AG09309 (cell line): ENCODE measurements around the gene BOLL.

Experiments used
- DNase-seq: peaks from one replicate; pipeline ENCODE4 v3.0.0-alpha.2; 2010; ENCODE audit warnings: low read depth
- H3K4me3 ChIP-seq: 2 replicates; pipeline ENCODE4 v1.5.1; 2011; ENCODE audit warnings: mild to moderate bottlenecking, low read depth, low read length, moderate library complexity; ENCODE audit not compliant: control insufficient read depth
- TF ChIP-seq, protein P1 (sequence below): IDR thresholded peaks from 2 replicates; pipeline ENCODE4 v1.5.1; 2011; ENCODE audit warnings: mild to moderate bottlenecking, low read depth, low read length, inconsistent platforms; ENCODE audit not compliant: insufficient read depth, control insufficient read depth; ENCODE audit errors: missing control alignments

Gene BOLL

DNA sequence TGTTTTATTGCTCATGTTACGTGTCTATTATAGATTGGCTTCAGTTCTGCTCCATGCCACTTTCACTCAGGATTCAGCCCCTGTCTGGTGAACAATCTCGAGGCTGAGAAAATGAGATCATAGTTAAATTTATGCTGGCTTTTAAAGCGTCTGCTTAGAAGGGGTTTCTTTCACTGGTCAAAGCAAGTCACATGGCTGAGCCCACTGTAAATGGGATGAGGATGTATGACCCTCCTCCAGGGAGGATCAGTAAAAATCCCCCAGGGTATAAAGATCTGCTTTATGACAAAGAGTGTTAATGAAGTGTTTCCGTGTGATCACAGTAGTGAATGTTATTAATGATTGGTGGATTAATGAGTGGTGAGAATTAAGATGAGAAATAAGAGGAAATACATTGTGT, 13.1 kb upstream of the BOLL start:
- H3K4me3 ChIP-seq: no peak overlapping the region
- DNase-seq: no peak
- TF ChIP-seq, protein P1, sequence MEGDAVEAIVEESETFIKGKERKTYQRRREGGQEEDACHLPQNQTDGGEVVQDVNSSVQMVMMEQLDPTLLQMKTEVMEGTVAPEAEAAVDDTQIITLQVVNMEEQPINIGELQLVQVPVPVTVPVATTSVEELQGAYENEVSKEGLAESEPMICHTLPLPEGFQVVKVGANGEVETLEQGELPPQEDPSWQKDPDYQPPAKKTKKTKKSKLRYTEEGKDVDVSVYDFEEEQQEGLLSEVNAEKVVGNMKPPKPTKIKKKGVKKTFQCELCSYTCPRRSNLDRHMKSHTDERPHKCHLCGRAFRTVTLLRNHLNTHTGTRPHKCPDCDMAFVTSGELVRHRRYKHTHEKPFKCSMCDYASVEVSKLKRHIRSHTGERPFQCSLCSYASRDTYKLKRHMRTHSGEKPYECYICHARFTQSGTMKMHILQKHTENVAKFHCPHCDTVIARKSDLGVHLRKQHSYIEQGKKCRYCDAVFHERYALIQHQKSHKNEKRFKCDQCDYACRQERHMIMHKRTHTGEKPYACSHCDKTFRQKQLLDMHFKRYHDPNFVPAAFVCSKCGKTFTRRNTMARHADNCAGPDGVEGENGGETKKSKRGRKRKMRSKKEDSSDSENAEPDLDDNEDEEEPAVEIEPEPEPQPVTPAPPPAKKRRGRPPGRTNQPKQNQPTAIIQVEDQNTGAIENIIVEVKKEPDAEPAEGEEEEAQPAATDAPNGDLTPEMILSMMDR: no peak

DNA sequence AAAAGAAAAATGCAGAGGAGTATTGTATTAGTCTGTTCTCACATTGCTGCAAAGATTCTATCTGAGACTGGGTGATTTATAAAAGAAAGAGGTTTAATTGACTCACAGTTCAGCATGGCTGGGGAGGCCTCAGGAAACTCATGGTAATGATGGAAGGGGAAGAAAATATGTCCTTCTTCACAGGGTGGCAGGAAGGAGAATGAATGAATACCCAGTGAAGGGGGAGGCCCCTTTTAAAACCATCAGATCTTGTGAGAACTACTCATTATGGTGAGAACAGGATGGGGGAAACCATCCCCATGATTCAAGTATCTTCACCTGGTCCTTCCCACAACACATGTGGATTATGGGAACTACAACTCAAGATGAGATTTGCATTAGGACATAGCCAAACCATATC, 10.2 kb upstream of the BOLL start:
- DNase-seq: no peak
- H3K4me3 ChIP-seq: no peak overlapping the region
- TF ChIP-seq, protein P1: no peak

DNA sequence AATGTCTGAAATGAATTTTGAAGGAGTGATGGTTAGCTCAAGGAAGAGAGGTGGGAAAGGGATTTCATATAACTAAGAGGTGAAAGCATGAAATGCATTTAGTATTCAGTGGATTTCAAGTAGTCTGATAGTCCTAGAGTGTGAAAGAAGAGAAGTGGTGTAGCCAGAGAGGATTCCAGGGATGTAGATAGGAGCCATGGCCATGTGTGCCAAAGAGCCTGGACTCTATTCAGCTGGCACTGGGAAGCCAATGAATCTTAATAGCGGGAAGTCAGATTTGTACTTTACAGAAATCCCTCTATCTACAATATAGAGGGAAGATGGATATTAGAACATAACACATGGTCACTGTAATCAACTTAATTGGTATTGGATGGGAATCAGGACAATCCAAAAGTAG, 8.3 kb upstream of the BOLL start:
- no peak for DNase-seq
- TF ChIP-seq, protein P1: no peak
- H3K4me3 ChIP-seq: no peak overlapping the region

DNA sequence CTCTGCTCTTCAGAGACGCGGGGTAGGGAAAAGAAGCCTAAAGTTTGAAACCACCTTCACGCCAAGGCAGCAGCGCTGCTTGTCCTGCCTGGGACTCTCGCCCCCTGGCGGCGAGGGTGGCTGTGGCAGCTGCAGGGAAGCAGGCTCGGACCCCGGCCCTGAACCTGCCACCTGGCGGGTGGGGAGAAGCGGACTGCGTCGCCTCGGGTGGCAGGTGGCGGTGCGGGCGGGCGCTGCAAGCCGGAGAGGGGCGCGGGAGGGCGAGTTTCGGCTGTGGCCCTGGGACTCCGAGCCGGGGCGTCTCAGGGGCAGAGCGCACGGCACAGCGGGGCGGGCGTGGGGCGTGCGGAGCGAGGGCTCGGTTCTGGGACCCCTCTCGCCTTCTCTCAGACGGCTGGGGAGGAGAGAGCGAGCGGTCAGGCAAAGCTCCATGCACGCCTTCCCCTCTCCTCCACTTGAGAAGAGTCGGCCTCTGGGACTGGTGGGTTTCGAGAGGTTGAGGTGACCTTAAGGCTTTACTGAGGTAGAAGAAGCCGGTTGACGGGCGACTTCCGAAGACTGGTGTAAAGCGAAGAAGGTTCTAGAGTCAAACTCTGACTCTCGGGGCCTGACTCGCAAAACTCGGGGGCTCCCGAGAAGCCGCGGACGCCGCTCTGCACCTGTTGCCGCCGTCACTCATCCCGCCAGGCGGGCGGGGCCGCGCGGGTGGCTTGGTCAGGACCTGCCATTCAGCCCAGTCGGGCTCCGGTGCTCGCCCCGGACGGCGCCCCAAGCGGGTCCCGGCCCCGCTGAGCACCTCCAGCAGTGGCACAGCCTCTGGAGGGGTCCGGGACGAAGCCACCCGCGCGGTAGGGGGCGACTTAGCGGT, 1.1 kb upstream of the BOLL start:
- TF ChIP-seq, protein P1: peak; percentile 24
- no peak for DNase-seq
- H3K4me3 ChIP-seq: no peak overlapping the region

DNA sequence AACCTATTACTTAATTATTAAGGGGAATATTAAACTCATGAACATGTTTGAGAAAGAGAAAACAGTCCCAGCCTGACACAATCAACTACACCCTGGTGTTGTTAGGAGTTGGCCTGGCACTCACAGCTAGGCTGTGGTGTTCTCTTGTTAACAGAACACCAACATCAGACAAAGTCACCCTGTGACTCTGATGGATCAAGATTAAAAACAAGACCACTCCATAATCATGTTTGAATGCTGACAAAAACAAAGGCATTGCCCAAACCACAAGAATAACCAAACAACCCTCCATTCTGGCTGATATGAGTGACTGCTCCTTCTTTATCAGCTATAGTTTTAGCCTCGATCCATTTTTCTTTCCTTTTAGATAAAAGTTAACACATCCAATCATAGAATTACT, 3.0 kb downstream of the BOLL start:
- no peak for DNase-seq
- TF ChIP-seq, protein P1: no peak
- H3K4me3 ChIP-seq: no peak overlapping the region

DNA sequence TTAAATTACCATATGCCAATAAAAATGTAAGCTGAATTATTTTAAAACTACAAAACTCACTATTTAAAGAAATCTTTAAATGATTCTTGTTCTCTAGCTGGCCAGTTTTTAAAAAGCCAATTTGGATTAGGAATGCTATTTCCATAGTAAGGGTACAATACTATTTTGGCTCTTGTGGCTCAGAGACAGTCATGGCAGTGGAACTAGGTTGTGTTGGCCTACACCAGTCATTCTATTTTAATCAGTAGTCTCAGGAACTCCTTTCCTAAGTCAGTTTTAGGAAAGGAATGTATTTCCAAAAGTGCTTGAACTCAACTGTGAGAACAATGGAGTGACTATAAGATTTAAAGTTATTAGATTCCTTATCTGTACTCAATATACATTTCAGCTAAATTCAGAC, 5.9 kb downstream of the BOLL start:
- no peak overlapping the region for H3K4me3 ChIP-seq
- no peak for DNase-seq
- TF ChIP-seq, protein P1: no peak
